DMS53 treated with DMSO at 0.1 percent for 48 hours (cell line): Measurements from ENCODE around the gene NINJ1.

ENCODE experiments used
- DNase-seq: peaks from one replicate; lab custom pipeline; 2025; ENCODE audit not compliant: unreplicated experiment; lab: John Stamatoyannopoulos, UW

Gene NINJ1

GRCh38 chr9:93090091-93090655 lies 43.9 kb downstream of the NINJ1 start:
- DNase-seq: no peak

- DNase-seq: no peak
Observed at GRCh38 chr9:93089481-93089991, 44.5 kb downstream of the NINJ1 start.

- DNase-seq: no peak
Observed at GRCh38 chr9:93089024-93089423, 45.0 kb downstream of the NINJ1 start.

GRCh38 chr9:93088656-93089015 lies 45.4 kb downstream of the NINJ1 start:
- DNase-seq: no peak

GRCh38 chr9:93087971-93088655 lies 45.9 kb downstream of the NINJ1 start:
- DNase-seq: no peak

GRCh38 chr9:93086447-93087224 lies 47.4 kb downstream of the NINJ1 start:
- DNase-seq: no peak

- DNase-seq: no peak
Observed at GRCh38 chr9:93085676-93086075, 48.4 kb downstream of the NINJ1 start.

- DNase-seq: no peak
Observed at GRCh38 chr9:93084471-93084881, 49.6 kb downstream of the NINJ1 start.

- DNase-seq: no peak
Observed at GRCh38 chr9:93083592-93084470, 50.2 kb downstream of the NINJ1 start.

GRCh38 chr9:93082841-93083411 lies 51.1 kb downstream of the NINJ1 start:
- DNase-seq: no peak

- DNase-seq: no peak
Observed at GRCh38 chr9:93081931-93082330, 52.1 kb downstream of the NINJ1 start.

GRCh38 chr9:93081081-93081529 lies 52.9 kb downstream of the NINJ1 start:
- no peak for DNase-seq

- DNase-seq: no peak
Observed at GRCh38 chr9:93080406-93080805, 53.6 kb downstream of the NINJ1 start.

- no peak for DNase-seq
Observed at GRCh38 chr9:93079371-93079770, 54.7 kb downstream of the NINJ1 start.

GRCh38 chr9:93077811-93078210 lies 56.2 kb downstream of the NINJ1 start:
- no peak for DNase-seq

- no peak for DNase-seq
Observed at GRCh38 chr9:93077367-93077766, 56.7 kb downstream of the NINJ1 start.

GRCh38 chr9:93076792-93077128 lies 57.3 kb downstream of the NINJ1 start:
- no peak for DNase-seq

GRCh38 chr9:93076101-93076791 lies 57.8 kb downstream of the NINJ1 start:
- no peak for DNase-seq

- DNase-seq: no peak
Observed at GRCh38 chr9:93072383-93072795, 61.7 kb downstream of the NINJ1 start.
